Measurements from ENCODE around the gene CASK.

DNA sequence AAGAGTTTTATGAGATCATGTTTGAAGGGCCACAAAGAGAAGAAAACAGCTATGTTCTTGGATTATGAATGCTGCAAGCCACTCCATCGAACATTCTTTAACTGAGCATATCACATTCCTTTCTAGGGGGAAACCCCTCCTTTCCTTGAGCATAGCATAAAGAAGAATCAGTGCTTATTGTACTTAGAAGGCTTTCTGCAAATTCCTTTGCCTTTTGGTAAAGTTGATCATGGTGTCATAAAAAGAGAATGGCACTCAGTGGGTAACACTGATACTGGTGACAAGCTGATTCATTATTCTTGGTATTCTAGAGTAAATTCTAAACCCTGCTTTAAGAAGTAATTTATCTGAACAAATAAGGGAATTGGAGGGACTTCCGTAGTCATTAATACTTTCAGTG is 323.1 kb downstream of the CASK start:
- TF ChIP-seq CTCF (IDR thresholded peaks at IDR 0.05; ENCODE audit: low read length) (no peak), EZH2phosphoT487 (IDR thresholded peaks at IDR 0.05; ENCODE audit: low read length) (no peak)
